Ovary (tissue), 3 donors: ENCODE measurements around the gene MT3.

Experiments
- CTCF ChIP-seq, 3 donors: fragments of 450-650 bp in 2 of 3; fragments of 200-600 bp in 1 of 3; IDR thresholded peaks; one replicate each; pipeline versions ENCODE4 v1.5.1 to v1.8.0; 2016 to 2022; ENCODE audit warnings: antibody characterized with exemption in 3 of 3, mild to moderate bottlenecking in 1 of 3
- EP300 ChIP-seq: sonication (generic); formaldehyde crosslinking; IDR thresholded peaks from one replicate; pipeline ENCODE4 v1.6.1; 2017; ENCODE audit warnings: antibody characterized with exemption
- donor health status: DM: no; HTN: no; CAD: no.

- TF ChIP-seq EP300 (no peak), CTCF (IDR thresholded peaks at IDR 0.05) (no peak)
Observed at GRCh38 chr16:56583351-56584168, 5.8 kb upstream of the MT3 start.
